Measurements from ENCODE around the gene GNPTG. TPM values are rescaled to one million over a fixed set of nuclear protein-coding genes. Genes with fewer than 3 reads are reported as not detected.
A peak's percentile ranks its signal among the peaks of the same experiment; 100 is the strongest.

The GNPTG gene
- total RNA-seq, 2 donors from 2014 or later = 99.6 to 132 TPM

DNA sequence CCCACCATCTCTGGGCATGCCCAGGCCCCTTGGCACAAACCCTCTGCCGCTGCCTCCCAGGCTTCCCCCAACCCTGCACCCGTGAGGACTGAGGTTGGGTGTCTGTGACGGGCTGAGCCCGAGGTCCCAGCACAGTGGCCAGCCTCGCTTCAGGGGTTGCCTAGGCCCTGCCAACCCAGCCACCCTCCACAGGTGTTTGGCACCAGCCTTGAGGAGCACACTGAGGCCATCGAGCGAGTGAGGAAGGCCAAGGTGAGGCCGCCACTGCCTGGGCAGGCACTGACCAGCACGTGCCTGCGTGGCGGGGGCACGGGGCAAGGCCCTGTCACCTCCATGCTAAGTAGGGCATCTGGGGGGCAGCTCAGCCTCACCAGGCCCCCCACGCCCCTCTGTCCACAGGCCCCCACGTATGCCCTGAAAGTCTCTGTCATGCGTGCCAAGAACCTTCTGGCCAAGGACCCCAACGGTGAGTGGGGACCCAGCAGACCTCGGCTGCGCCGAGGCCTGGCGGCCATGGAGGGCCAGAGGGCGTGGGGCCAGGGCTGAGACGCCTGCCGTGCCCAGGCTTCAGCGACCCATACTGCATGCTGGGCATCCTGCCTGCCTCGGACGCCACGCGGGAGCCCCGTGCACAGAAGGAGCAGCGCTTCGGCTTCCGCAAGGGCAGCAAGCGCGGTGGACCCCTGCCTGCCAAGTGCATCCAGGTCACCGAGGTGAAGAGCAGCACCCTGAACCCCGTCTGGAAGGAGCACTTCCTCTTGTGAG lies 10.8 kb upstream of the GNPTG start:
- intact Hi-C loops (cut with DNase I) = no loop called here
- DNase-seq (ENCODE audit: low spot score) = no peak
- H3K4me3 ChIP-seq = no peak overlapping the region
- H3K27ac ChIP-seq = no peak overlapping the region
- no peaks in the 10 kb centered on the region for H3K27me3 ChIP-seq (replicated peaks; ENCODE audit: insufficient read depth)
- H3K9me3 ChIP-seq = no peaks in the 10 kb centered on the region
- 90% methylated on average over 36 of the region's 36 CpGs for WGBS
- H3K36me3 ChIP-seq = no peaks in the 10 kb centered on the region
- TF ChIP-seq CTCF (IDR thresholded peaks at IDR 0.05) (no peak), POLR2AphosphoS5 (IDR thresholded peaks at IDR 0.05) (no peak)
- peaks cover 3% of the 10 kb centered on the region for H3K4me1 ChIP-seq (replicated peaks)

GRCh38 chr16:1341495-1342420 lies 10.0 kb upstream of the GNPTG start:
- intact Hi-C loops (cut with DNase I) = no loop called here
- H3K4me3 ChIP-seq = no peak overlapping the region
- WGBS = 87% methylated on average over 30 of the region's 39 CpGs
- no peaks in the 10 kb centered on the region for H3K9me3 ChIP-seq
- H3K36me3 ChIP-seq = no peaks in the 10 kb centered on the region
- H3K27me3 ChIP-seq (replicated peaks; ENCODE audit: insufficient read depth) = no peaks in the 10 kb centered on the region
- no peak for TF ChIP-seq POLR2AphosphoS5 (IDR thresholded peaks at IDR 0.05)
- TF ChIP-seq POLR2A (IDR thresholded peaks at IDR 0.05) = no peak
- no peak for TF ChIP-seq CTCF (IDR thresholded peaks at IDR 0.05)
- DNase-seq (ENCODE audit: low spot score) = no peak
- H3K27ac ChIP-seq = no peak overlapping the region
- H3K4me1 ChIP-seq (replicated peaks) = peaks cover 3% of the 10 kb centered on the region

DNA sequence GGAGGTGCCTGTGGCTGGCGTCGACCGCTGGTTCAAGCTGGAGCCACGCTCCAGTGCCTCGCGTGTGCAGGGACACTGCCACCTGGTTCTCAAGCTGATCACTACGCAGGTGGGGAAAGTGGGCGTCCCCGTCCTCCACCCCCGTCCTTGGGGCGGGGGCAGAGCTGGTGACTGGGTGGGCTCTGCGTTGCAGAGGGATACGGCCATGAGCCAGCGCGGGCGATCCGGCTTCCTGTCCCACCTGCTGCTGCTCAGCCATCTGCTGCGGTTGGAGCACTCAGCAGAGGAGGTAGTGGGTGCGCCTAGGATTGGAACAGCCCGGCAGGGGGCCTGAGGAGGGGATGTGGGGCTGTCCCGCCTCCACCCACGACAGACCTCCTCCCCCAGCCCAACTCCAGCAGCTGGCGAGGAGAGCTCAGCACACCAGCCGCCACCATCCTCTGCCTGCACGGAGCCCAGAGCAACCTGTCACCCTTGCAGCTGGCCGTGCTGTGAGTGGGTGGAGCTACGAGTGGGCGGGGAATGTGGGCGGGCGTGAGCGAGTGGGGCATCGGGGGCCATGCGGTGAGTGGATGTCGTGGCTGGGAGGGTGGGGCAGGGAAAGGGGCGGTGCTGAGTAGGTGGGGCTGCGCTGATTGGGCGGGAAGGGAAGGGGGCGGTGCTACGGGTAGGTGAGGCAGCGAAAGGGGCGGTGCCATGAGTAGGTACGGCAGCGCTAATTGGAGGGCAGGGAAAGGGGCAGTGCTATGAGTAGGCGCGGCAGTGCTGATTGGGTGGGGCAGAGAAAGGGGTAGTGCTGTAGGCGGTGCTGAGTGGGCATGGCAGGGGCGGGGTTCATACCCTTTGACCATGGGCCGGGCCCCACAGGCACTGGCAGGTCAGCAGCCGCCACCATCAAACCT lies 9.0 kb upstream of the GNPTG start:
- DNase-seq (ENCODE audit: low spot score) = peak; percentile 97
- Histone ChIP-seq H3K9me3 (no peaks in the 10 kb centered on the region), H3K27me3 (replicated peaks; ENCODE audit: insufficient read depth) (no peaks in the 10 kb centered on the region), H3K4me3 (peak overlapping the region in 1 of 2 donors; percentile 10), H3K27ac (no peak overlapping the region), H3K4me1 (replicated peaks) (peaks cover 3% of the 10 kb centered on the region), H3K36me3 (no peaks in the 10 kb centered on the region)
- TF ChIP-seq POLR2AphosphoS5 (IDR thresholded peaks at IDR 0.05) (peak; percentile 50), POLR2A (IDR thresholded peaks at IDR 0.05) (no peak)
- WGBS = 9% methylated on average over 40 of the region's 49 CpGs
- intact Hi-C loops (cut with DNase I) = no loop called here

GRCh38 chr16:1343428-1344242 lies 8.1 kb upstream of the GNPTG start:
- Histone ChIP-seq H3K4me3 (peak overlapping the region in 1 of 2 donors; percentile 10), H3K36me3 (peaks cover 0 to 7% of the 10 kb centered on the region in 2 donors), H3K9me3 (no peaks in the 10 kb centered on the region), H3K27ac (no peak overlapping the region), H3K27me3 (replicated peaks; ENCODE audit: insufficient read depth) (no peaks in the 10 kb centered on the region), H3K4me1 (replicated peaks) (peaks cover 3% of the 10 kb centered on the region)
- intact Hi-C loops (cut with DNase I) = no loop called here
- no peak for DNase-seq (ENCODE audit: low spot score)
- TF ChIP-seq CTCF (IDR thresholded peaks at IDR 0.05) (no peak), POLR2A (IDR thresholded peaks at IDR 0.05) (no peak), POLR2AphosphoS5 (IDR thresholded peaks at IDR 0.05) (no peak)
- 55% methylated on average over 44 of the region's 44 CpGs for WGBS
